Measurements from ENCODE around the gene NACC2. TPM values are rescaled to one million over a fixed set of nuclear protein-coding genes. Genes with fewer than 3 reads are reported as not detected.

NACC2 gene
- total RNA-seq, 4 donors from 2014 or later, result 26.0 to 51.7 (median 43.5) TPM

DNA sequence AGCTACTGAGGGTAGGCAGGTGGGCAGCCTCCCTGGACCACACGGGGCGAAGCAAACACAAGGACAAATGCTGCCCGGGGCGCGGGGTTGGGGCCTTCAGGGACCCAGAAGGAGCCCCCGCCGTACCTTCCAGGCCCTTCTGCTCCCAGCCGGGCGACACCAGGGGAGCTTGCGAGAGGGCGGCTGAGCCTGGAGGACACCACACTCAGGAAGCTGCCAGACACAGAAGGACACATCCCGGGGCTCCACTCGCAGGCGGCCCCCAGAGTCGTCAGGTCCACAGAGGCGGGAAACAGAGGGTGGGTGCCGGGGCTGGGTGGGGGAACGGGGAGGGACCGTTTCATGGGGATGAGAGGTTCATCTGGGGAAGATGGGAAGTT, 75.4 kb downstream of the NACC2 start:
- Histone ChIP-seq H3K4me1 (peaks cover 14 to 22% of the 10 kb centered on the region in 2 donors), H3K4me3 (no peak overlapping the region), H3K9me3 (no peaks in the 10 kb centered on the region), H3K27ac (no peak overlapping the region), H3K36me3 (no peaks in the 10 kb centered on the region), H3K27me3 (no peaks in the 10 kb centered on the region)
- TF ChIP-seq POLR2A (IDR thresholded peaks at IDR 0.05), result no peak
- TF ChIP-seq CTCF (IDR thresholded peaks at IDR 0.05 in 4 of 5, conservative IDR thresholded peaks at IDR 0.05 in 1 of 5), result no peak
- DNase-seq (no peak), ATAC-seq (no peak)
- in situ Hi-C loops (cut with MboI; ENCODE audit: low sequenced_read_pairs in 4 of 4) (no loop called here), intact Hi-C loops (cut with DNase I; ENCODE audit: low total_unique reads) (no loop called here)

GRCh38 chr9:136019041-136019680, 75.9 kb downstream of the NACC2 start:
- Histone ChIP-seq H3K4me1 (peaks cover 14 to 20% of the 10 kb centered on the region in 2 donors), H3K4me3 (no peak overlapping the region), H3K36me3 (no peaks in the 10 kb centered on the region), H3K27me3 (no peaks in the 10 kb centered on the region), H3K27ac (no peak overlapping the region), H3K9me3 (no peaks in the 10 kb centered on the region)
- no peak for TF ChIP-seq CTCF (IDR thresholded peaks at IDR 0.05 in 4 of 5, conservative IDR thresholded peaks at IDR 0.05 in 1 of 5)
- no peak for TF ChIP-seq POLR2A (IDR thresholded peaks at IDR 0.05)
- in situ Hi-C loops (cut with MboI; ENCODE audit: low sequenced_read_pairs in 4 of 4), result no loop called here
- intact Hi-C loops (cut with DNase I; ENCODE audit: low total_unique reads), result no loop called here
- ATAC-seq (no peak), DNase-seq (no peak)

DNA sequence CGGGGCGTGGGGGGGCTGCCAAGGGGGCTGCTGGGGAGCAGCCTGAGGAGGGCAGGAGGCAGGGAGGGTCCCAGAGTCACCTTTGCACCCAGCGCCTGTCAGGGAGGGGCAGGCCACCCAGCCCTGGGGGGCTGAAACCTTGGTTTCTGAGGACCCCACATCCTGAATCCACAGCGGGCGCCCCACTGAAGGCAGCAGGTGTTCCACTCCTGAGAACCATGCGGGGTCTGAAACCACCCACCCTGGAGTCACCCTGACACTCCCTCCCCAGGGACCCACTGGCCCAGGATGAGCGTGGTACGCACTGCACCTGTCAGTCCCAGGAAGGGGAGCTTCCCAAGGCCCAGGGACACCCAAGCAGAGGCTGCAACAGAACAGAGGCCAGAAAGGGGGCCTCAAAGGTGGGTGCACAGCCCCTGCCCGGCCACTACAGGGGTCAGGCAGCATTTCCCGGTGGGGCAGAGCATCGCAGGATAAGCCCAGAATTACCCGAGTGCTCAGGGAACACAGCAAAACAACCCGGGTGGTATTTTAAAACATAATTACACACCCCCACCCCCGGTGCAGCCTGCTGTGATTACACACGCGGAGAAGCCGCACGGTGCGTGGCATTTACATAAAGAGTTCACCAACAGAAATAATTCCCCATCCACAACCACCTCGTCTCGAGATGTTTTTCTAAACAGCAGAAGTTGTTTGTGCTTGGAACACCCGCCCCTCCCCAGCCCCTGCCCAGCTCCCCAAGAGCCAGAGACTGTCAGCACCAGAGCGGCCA, 76.6 kb downstream of the NACC2 start:
- no peak overlapping the region for H3K27ac ChIP-seq
- intact Hi-C loops (cut with DNase I; ENCODE audit: low total_unique reads), result no loop called here
- TF ChIP-seq POLR2A (IDR thresholded peaks at IDR 0.05) (no peak), CTCF (IDR thresholded peaks at IDR 0.05 in 4 of 5, conservative IDR thresholded peaks at IDR 0.05 in 1 of 5) (no peak)
- peaks cover 0 to 3% of the 10 kb centered on the region in 2 donors for H3K36me3 ChIP-seq
- ATAC-seq (no peak), DNase-seq (no peak)
- H3K4me3 ChIP-seq, result no peak overlapping the region
- no peaks in the 10 kb centered on the region for H3K9me3 ChIP-seq
- no peaks in the 10 kb centered on the region for H3K27me3 ChIP-seq
- in situ Hi-C loops (cut with MboI; ENCODE audit: low sequenced_read_pairs in 4 of 4), result no loop called here
- peaks cover 8 to 15% of the 10 kb centered on the region in 2 donors for H3K4me1 ChIP-seq

DNA sequence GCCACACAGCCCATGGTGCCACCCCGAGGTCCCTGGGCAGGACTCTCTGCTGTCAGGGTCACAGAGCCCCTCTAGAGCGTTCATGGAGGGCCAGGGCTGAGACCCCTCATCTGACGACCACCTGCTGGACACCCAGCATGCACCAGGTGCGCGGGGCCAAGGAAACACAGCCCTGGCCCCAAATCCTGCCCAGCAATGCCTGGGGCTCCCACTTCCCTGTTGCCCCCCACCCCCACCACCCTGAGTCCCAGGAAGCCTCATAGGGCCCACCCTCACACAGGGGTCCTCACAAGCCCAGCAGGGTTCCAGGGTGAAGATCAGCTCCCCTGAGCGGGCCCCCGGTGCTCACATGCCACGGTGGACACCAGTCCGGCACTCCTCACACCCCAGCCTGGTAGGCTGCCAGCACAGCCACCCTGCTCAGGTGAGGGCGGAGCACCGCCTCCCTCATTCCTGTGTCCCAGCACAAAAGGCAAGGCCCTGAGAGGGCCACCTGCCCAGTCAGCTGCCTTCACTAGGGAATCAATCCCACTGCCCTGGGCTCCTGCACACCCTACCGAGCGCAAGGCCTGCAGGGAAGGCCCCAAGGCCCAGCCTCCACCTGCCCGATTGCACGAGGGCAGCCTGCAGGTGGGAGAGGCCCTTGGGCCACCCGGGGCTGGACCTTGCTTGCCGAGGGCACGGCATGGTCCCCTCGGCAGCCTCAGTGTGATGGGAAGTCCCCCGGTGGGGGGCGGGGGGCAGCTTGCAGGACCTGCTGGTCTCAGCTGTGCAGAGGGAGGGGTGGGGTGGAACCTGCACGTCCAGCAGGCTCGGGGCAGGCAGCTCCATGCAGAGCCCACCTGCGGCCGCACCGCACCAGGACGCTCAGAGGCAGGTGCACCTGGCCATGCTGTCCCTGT, 77.5 kb downstream of the NACC2 start:
- no peak for ATAC-seq

More for the DNA sequence above, 77.5 kb downstream of the NACC2 start:
- H3K4me1 ChIP-seq, result peaks cover 15 to 18% of the 10 kb centered on the region in 2 donors
- no peaks in the 10 kb centered on the region for H3K27me3 ChIP-seq
- no peak for TF ChIP-seq CTCF (IDR thresholded peaks at IDR 0.05 in 4 of 5, conservative IDR thresholded peaks at IDR 0.05 in 1 of 5)
- TF ChIP-seq POLR2A (IDR thresholded peaks at IDR 0.05), result no peak
- in situ Hi-C loops (cut with MboI; ENCODE audit: low sequenced_read_pairs in 4 of 4) (no loop called here), intact Hi-C loops (cut with DNase I; ENCODE audit: low total_unique reads) (no loop called here)
- no peaks in the 10 kb centered on the region for H3K9me3 ChIP-seq
- H3K4me3 ChIP-seq, result no peak overlapping the region
- no peak overlapping the region for H3K27ac ChIP-seq
- H3K36me3 ChIP-seq, result peaks cover 0 to 10% of the 10 kb centered on the region in 2 donors
- DNase-seq, result no peak

Measured in gastrocnemius medialis (tissue), 4 donors.